Upper lobe of right lung (tissue), 1 donor: ENCODE results near the gene ZNF783. TPM values are rescaled to one million over a fixed set of nuclear protein-coding genes. Genes with fewer than 3 reads are reported as not detected.
"Not testable (repeated sequence)": the region's sequence is repeated elsewhere in the genome, so short reads cannot be mapped to it uniquely, and the experiment has no call there.

Source experiments
- ATAC-seq: fragments of 200-7000 bp; cut with Tn5 transposase; one replicate; pipeline ENCODE4 v1.9.1; 2020; ENCODE audit warnings: mild to moderate bottlenecking, moderate library complexity
- DNase-seq: peaks from one replicate; pipeline ENCODE4 v3.0.0-alpha.2; 2020
- H3K27ac ChIP-seq: fragments of 200-600 bp; one replicate; pipeline ENCODE4 v1.8.0; 2022
- H3K27me3 ChIP-seq: fragments of 200-600 bp; one replicate; pipeline ENCODE4 v1.8.0; 2022; ENCODE audit warnings: mild to moderate bottlenecking
- H3K36me3 ChIP-seq: fragments of 200-600 bp; one replicate; pipeline ENCODE4 v1.8.0; 2022
- H3K4me1 ChIP-seq: fragments of 200-600 bp; one replicate; pipeline ENCODE4 v1.8.0; 2022
- H3K4me3 ChIP-seq: fragments of 200-600 bp; one replicate; pipeline ENCODE4 v1.8.0; 2022; ENCODE audit warnings: mild to moderate bottlenecking
- H3K9me3 ChIP-seq: fragments of 200-600 bp; one replicate; pipeline ENCODE4 v1.8.0; 2022
- intact Hi-C: fragments of 100-400 bp; cut with DNase I; formaldehyde crosslinking; loops from one replicate; pipeline ENCODE4 v1.11.0; 2022
- total RNA-seq: library from RNA; stranded (reverse); fragmentation: NEBNext Ultra II Directional; extraction: Animal tissue kit (Norgen Biotek cat#: 25700); gene quantifications from one replicate; pipeline ENCODE4 v1.2.1, GENCODE V29; 2021
- TF ChIP-seq, protein P1 (sequence below): fragments of 200-600 bp; IDR thresholded peaks from one replicate; pipeline ENCODE4 v1.8.0; 2022; ENCODE audit warnings: antibody characterized with exemption
- donor health status: DM: no; HTN: yes; CAD: no; lungs with severe emphysema.

ZNF783 gene
- total RNA-seq, 1 donor from 2014 or later, result 18.8 TPM

DNA sequence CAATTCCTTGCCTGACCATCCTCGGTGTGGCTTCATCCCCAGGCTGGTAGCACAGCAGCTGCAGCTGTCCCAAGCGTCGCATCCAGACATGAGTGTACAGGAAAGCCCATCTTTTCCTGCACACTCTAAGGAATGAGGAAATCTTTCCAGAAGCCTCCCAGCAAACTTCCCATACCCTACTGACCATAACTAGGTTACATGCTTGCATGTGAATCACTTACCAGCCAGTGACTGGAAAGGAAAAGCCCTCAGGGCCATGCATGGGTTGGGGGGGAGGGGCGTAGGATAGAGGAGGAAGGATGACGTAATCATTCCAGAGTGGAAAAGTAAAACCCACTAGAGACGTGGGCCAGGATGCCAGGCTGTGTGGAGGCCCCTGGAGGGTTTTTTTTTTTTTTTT lies 41.5 kb upstream of the ZNF783 start:
- Histone ChIP-seq H3K27ac (no peak overlapping the region), H3K4me1 (no peaks in the 10 kb centered on the region), H3K9me3 (no peaks in the 10 kb centered on the region), H3K36me3 (peaks cover 82% of the 10 kb centered on the region), H3K27me3 (no peaks in the 10 kb centered on the region), H3K4me3 (no peak overlapping the region)
- TF ChIP-seq, protein P1, sequence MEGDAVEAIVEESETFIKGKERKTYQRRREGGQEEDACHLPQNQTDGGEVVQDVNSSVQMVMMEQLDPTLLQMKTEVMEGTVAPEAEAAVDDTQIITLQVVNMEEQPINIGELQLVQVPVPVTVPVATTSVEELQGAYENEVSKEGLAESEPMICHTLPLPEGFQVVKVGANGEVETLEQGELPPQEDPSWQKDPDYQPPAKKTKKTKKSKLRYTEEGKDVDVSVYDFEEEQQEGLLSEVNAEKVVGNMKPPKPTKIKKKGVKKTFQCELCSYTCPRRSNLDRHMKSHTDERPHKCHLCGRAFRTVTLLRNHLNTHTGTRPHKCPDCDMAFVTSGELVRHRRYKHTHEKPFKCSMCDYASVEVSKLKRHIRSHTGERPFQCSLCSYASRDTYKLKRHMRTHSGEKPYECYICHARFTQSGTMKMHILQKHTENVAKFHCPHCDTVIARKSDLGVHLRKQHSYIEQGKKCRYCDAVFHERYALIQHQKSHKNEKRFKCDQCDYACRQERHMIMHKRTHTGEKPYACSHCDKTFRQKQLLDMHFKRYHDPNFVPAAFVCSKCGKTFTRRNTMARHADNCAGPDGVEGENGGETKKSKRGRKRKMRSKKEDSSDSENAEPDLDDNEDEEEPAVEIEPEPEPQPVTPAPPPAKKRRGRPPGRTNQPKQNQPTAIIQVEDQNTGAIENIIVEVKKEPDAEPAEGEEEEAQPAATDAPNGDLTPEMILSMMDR, result no peak
- DNase-seq (no peak), ATAC-seq (no peak)
- intact Hi-C loops, result no loop called here

DNA sequence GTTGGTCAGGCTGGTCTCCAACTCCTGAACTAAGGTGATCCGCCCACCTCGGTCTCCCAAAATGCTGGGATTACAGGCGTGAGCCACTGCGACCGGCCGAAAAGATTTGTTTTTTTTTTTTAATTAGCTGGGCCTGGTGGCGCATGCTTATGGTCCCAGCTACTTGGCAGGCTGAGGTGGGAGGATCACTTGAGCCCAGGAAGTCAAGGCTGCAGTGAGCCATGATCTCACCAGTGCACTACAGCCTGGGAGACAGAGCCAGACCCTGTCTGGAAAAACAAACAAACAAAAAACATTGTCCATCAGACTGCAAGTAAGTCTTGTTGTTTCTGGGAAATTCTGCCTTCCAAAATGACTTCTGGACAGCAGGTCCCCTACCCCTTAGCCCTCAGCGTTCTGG lies 38.8 kb upstream of the ZNF783 start:
- intact Hi-C loops, result no loop called here
- DNase-seq (no peak), ATAC-seq (no peak)
- Histone ChIP-seq H3K27me3 (no peaks in the 10 kb centered on the region), H3K9me3 (no peaks in the 10 kb centered on the region), H3K4me3 (no peak overlapping the region), H3K27ac (no peak overlapping the region), H3K4me1 (no peaks in the 10 kb centered on the region), H3K36me3 (peaks cover 58% of the 10 kb centered on the region)
- TF ChIP-seq, protein P1, result no peak

DNA sequence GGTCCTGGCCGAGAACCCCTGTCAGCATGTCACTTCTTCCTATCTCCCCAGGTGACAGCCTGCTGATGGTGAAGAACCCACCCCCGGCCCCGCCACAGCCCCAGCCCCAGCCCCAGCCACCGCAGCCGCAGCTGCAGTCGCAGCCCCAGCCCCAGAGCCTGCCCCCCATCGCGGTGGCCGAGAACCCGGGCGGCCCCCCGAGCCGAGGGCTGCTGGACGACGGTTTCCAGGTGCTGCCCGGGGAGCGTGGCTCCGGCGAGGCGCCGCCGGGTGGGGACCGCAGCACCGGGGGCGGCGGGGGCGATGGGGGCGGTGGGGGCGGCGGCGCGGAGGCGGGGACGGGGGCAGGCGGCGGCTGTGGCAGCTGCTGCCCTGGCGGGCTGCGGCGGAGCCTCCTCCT lies 38.2 kb upstream of the ZNF783 start:
- Histone ChIP-seq H3K27me3 (no peaks in the 10 kb centered on the region), H3K27ac (no peak overlapping the region), H3K36me3 (peaks cover 52% of the 10 kb centered on the region), H3K4me1 (no peaks in the 10 kb centered on the region), H3K9me3 (no peaks in the 10 kb centered on the region), H3K4me3 (no peak overlapping the region)
- intact Hi-C loops, result no loop called here
- ATAC-seq (no peak), DNase-seq (no peak)
- TF ChIP-seq, protein P1, result no peak

DNA sequence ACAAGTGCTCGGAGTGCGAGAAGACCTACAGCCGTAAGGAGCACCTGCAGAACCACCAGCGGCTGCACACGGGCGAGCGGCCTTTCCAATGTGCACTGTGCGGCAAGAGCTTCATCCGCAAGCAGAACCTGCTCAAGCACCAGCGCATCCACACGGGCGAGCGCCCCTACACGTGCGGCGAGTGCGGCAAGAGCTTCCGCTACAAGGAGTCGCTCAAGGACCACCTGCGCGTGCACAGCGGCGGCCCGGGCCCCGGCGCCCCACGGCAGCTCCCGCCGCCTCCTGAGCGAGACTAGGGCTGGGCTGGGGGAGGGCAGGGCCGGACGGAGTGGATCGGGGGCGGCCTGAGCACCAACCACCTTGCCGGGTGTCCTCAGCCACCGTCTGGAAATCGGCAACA lies 37.6 kb upstream of the ZNF783 start:
- H3K36me3 ChIP-seq, result peaks cover 46% of the 10 kb centered on the region
- TF ChIP-seq, protein P1, result no peak
- no peak overlapping the region for H3K27ac ChIP-seq
- no peaks in the 10 kb centered on the region for H3K9me3 ChIP-seq
- no peak for DNase-seq
- H3K4me1 ChIP-seq, result no peaks in the 10 kb centered on the region
- intact Hi-C loops, result no loop called here
- no peak overlapping the region for H3K4me3 ChIP-seq
- no peak for ATAC-seq
- H3K27me3 ChIP-seq, result no peaks in the 10 kb centered on the region

DNA sequence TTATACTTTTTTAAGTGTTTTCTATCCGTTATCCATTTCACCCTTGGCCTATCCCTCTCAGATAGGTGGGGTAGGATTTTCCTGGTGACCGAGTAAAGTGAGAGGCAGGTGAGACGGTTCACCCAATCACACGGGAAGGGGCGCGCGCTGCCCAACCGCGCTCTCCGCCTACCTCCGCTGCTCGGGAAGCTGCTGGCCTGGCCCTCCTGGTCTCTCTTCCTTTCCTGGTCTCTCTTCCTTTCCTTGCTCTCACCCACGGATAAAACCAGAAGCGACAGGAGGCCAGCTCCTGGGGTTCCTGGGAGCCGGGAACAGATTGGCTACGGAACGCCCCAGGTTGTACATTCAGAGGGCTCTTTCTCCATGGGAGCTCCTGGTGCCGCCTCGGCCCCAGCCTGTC lies 36.9 kb upstream of the ZNF783 start:
- Histone ChIP-seq H3K9me3 (no peaks in the 10 kb centered on the region), H3K4me1 (no peaks in the 10 kb centered on the region), H3K4me3 (no peak overlapping the region), H3K27ac (no peak overlapping the region), H3K27me3 (no peaks in the 10 kb centered on the region), H3K36me3 (peaks cover 39% of the 10 kb centered on the region)
- intact Hi-C loops, result no loop called here
- TF ChIP-seq, protein P1, result no peak
- no peak for ATAC-seq
- no peak for DNase-seq

DNA sequence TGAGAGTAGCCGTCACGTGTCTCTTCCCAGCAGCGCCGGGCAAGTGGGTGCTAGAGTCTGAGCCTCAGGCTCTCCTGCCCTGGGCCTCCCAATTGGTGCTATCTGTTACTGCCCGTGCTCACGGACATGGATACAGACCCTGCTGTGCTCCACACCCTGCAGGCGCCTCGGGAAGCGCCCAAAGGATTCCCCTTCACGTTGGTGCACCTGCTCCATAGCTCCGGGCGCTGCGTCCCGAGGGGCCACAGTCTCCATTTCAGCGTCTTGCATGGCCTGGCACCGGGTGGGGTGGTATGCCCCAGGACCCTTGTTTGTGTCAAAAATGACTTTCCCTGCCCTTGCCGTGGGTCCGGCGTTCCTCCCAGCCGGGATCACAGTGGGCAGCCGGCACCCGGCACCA lies 36.3 kb upstream of the ZNF783 start:
- TF ChIP-seq, protein P1, result no peak
- Histone ChIP-seq H3K27ac (no peak overlapping the region), H3K9me3 (no peaks in the 10 kb centered on the region), H3K36me3 (peaks cover 34% of the 10 kb centered on the region), H3K27me3 (no peaks in the 10 kb centered on the region), H3K4me1 (no peaks in the 10 kb centered on the region), H3K4me3 (no peak overlapping the region)
- ATAC-seq (no peak), DNase-seq (no peak)
- intact Hi-C loops, result no loop called here

DNA sequence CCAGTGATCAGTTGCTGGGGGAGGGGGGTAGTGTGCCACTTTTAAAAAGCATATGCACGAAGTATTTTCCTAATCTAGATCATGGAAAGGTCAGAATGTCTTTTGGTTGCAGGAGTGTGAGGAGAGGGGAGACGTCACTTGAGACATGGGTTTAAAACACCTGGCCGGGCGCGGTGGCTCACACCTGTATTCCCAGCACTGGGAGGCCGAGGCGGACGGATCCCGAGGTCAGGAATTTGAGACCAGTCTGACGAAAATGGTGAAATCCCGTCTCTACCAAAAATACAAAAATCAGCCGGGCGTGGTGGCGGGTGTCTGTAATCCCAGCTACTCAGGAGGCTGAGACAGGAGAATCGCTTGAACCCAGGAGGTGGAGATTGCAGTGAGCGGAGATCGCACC lies 35.6 kb upstream of the ZNF783 start:
- H3K4me1 ChIP-seq, H3K4me3 ChIP-seq, H3K27ac ChIP-seq, ATAC-seq, DNase-seq, intact Hi-C loops, H3K9me3 ChIP-seq, H3K27me3 ChIP-seq: not testable (repeated sequence)
- peaks cover 29% of the 10 kb centered on the region for H3K36me3 ChIP-seq
